Natural killer cell (primary cell): ENCODE results near the gene SP7. TPM values are rescaled to one million over a fixed set of nuclear protein-coding genes. Genes with fewer than 3 reads are reported as not detected.

ENCODE experiments used
- ATAC-seq, 3 donors: fragments of 150-1000 bp in 2 of 3; fragments of 200-7000 bp in 1 of 3; cut with Tn5 transposase; 1 replicate in 1 of 3; 2 replicates in 2 of 3; pipeline ENCODE4 v1.10.0; 2021; ENCODE audit warnings: mild to moderate bottlenecking in 2 of 3, moderate library complexity in 2 of 3
- DNase-seq, 2 donors: peaks; one replicate each; pipeline versions ENCODE4 v3.0.0 to v3.0.0-alpha.2; 2013 to 2021; ENCODE audit warnings: mixed read lengths in 1 of 2
- H3K27ac ChIP-seq: one replicate; pipeline ENCODE4 v1.5.1; 2013; ENCODE audit warnings: mild to moderate bottlenecking, low read length
- H3K27me3 ChIP-seq: one replicate; pipeline ENCODE4 v1.6.1; 2013; ENCODE audit warnings: low read length; ENCODE audit not compliant: control insufficient read depth, insufficient read depth
- H3K36me3 ChIP-seq: one replicate; pipeline ENCODE4 v1.6.1; 2013; ENCODE audit warnings: low read length; ENCODE audit not compliant: control insufficient read depth, insufficient read depth
- H3K4me1 ChIP-seq: one replicate; pipeline ENCODE4 v1.6.1; 2013; ENCODE audit warnings: low read length; ENCODE audit not compliant: control insufficient read depth, insufficient read depth
- H3K4me3 ChIP-seq: one replicate; pipeline ENCODE4 v1.5.1; 2013; ENCODE audit warnings: low read length
- H3K9me3 ChIP-seq: one replicate; pipeline ENCODE4 v1.6.1; 2013; ENCODE audit warnings: low read length; ENCODE audit not compliant: control insufficient read depth, insufficient read depth
- H3K27ac Mint-ChIP-seq, 2 donors: one replicate each; pipeline ENCODE4 v1.8.0; 2022; ENCODE audit warnings: mild to moderate bottlenecking in 2 of 2, mixed read lengths in 2 of 2, moderate library complexity in 1 of 2
- H3K27me3 Mint-ChIP-seq, 2 donors: one replicate each; pipeline ENCODE4 v1.8.0; 2022; ENCODE audit warnings: low read depth in 2 of 2, mixed read lengths in 2 of 2
- H3K36me3 Mint-ChIP-seq: one replicate; pipeline ENCODE4 v1.8.0; 2022; ENCODE audit warnings: mixed read lengths
- H3K4me1 Mint-ChIP-seq, 2 donors: one replicate each; pipeline ENCODE4 v1.8.0; 2022; ENCODE audit warnings: mixed read lengths in 2 of 2
- H3K4me3 Mint-ChIP-seq: one replicate; pipeline ENCODE4 v1.8.0; 2022; ENCODE audit warnings: mild to moderate bottlenecking, moderate library complexity, mixed read lengths
- H3K9me3 Mint-ChIP-seq, 2 donors: one replicate each; pipeline ENCODE4 v1.8.0; 2022; ENCODE audit warnings: mixed read lengths in 2 of 2
- WGBS: methylation state at CpG from one replicate; pipeline ENCODE4 v1.1.7; 2013; ENCODE audit warnings: missing lambda C conversion rate; ENCODE audit not compliant: insufficient coverage; 5-methylcytosine and 5-hydroxymethylcytosine counted together
- intact Hi-C: fragments of 100-400 bp; cut with micrococcal nuclease; formaldehyde crosslinking; loops from one replicate; pipeline ENCODE4 v1.14.2; 2022
- total RNA-seq, 4 donors: library from RNA; stranded (reverse); fragments of 120-200 nt in 1 of 4; gene quantifications; one replicate each; pipeline versions ENCODE4 v1.2.3 to v1.2.4, GENCODE V29; 2013 to 2022
- TF ChIP-seq, protein P1 (sequence below): fragments of 200-600 bp; IDR thresholded peaks from one replicate; pipeline ENCODE4 v1.8.0; 2022; ENCODE audit warnings: antibody characterized with exemption

Gene SP7
- total RNA-seq, 3 donors from 2014 or later (not counting 1 experiment from before 2014, with no cell fraction given), result 0.07 TPM; not detected in 2

DNA sequence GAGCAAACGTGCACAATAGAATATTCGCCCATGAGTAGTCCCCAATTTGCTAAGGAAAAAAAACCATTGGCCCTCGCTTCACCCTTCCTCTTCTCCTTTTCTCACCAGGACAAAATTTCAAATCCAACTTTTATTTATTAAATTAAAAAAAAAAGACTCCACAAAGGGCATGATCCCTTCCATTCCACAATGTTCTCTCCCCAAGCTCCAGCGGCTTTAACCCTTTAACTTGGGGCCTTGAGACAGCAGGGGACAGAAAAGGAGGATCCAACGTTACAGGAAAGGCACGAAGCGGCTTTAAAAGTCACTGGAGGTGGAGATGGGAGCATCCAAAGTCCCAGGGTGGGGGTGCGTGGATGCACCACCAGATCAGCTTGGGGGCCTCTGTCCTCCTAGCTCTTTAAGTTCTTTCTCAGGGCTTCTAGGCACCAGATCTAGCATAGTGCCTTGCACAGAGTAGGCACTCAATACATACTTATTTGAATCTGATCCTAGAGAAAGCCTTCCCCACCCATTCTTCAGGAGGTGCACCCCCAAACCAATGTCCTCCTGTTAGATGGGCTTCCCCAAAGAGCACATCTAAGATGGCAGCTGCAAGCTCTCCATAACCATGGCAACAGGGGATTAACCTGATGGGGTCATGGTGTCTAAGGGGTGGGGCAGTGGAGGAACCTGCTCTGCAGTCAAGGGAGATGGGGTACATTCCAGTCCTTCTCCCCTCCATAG, 9.5 kb downstream of the SP7 start:
- Histone ChIP-seq H3K36me3 (no peaks in the 10 kb centered on the region), H3K4me1 (peaks cover 28% of the 10 kb centered on the region), H3K27me3 (no peaks in the 10 kb centered on the region), H3K27ac (no peak overlapping the region), H3K4me3 (no peak overlapping the region), H3K9me3 (no peaks in the 10 kb centered on the region)
- TF ChIP-seq, protein P1, sequence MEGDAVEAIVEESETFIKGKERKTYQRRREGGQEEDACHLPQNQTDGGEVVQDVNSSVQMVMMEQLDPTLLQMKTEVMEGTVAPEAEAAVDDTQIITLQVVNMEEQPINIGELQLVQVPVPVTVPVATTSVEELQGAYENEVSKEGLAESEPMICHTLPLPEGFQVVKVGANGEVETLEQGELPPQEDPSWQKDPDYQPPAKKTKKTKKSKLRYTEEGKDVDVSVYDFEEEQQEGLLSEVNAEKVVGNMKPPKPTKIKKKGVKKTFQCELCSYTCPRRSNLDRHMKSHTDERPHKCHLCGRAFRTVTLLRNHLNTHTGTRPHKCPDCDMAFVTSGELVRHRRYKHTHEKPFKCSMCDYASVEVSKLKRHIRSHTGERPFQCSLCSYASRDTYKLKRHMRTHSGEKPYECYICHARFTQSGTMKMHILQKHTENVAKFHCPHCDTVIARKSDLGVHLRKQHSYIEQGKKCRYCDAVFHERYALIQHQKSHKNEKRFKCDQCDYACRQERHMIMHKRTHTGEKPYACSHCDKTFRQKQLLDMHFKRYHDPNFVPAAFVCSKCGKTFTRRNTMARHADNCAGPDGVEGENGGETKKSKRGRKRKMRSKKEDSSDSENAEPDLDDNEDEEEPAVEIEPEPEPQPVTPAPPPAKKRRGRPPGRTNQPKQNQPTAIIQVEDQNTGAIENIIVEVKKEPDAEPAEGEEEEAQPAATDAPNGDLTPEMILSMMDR, result no peak
- Mint-ChIP-seq H3K36me3 (no peaks in the 10 kb centered on the region), H3K4me3 (peak overlapping the region; percentile 77), H3K27ac (peak overlapping the region in 1 of 2 donors; percentile 26), H3K27me3 (peaks cover 0 to 12% of the 10 kb centered on the region in 2 donors), H3K9me3 (no peaks in the 10 kb centered on the region), H3K4me1 (peaks cover 20 to 25% of the 10 kb centered on the region in 2 donors)
- intact Hi-C loops, result loop anchor here (10.0 kb wide), 1 partner anchor 178 kb away; the partner anchor contains the start of genes NPFF and TARBP2
- 82% methylated on average over 8 of the region's 8 CpGs for WGBS
- DNase-seq, result peak in 1 of 2 donors; percentile 29
- ATAC-seq, result no peak

GRCh38 chr12:53325511-53326061, 10.6 kb downstream of the SP7 start:
- H3K27ac Mint-ChIP-seq, result peak overlapping the region in 1 of 2 donors; percentile 93
- Histone ChIP-seq H3K27me3 (no peaks in the 10 kb centered on the region), H3K36me3 (no peaks in the 10 kb centered on the region), H3K9me3 (no peaks in the 10 kb centered on the region), H3K4me3 (peak overlapping the region; percentile 57), H3K27ac (peak overlapping the region; percentile 89), H3K4me1 (peaks cover 35% of the 10 kb centered on the region)
- DNase-seq, result peak; percentile 30 to 46
- no peaks in the 10 kb centered on the region for H3K9me3 Mint-ChIP-seq
- intact Hi-C loops, result loop anchor here (2.0 to 10.0 kb wide), 2 partner anchors 53 to 179 kb away; partner anchors contain the start of genes NPFF and TARBP2
- under 1% methylated on average over 50 of the region's 50 CpGs for WGBS
- peak overlapping the region; percentile 77 for H3K4me3 Mint-ChIP-seq
- no peaks in the 10 kb centered on the region for H3K36me3 Mint-ChIP-seq
- H3K27me3 Mint-ChIP-seq, result peaks cover 0 to 12% of the 10 kb centered on the region in 2 donors
- no peak for ATAC-seq
- TF ChIP-seq, protein P1, result no peak
- H3K4me1 Mint-ChIP-seq, result peaks cover 31 to 35% of the 10 kb centered on the region in 2 donors

DNA sequence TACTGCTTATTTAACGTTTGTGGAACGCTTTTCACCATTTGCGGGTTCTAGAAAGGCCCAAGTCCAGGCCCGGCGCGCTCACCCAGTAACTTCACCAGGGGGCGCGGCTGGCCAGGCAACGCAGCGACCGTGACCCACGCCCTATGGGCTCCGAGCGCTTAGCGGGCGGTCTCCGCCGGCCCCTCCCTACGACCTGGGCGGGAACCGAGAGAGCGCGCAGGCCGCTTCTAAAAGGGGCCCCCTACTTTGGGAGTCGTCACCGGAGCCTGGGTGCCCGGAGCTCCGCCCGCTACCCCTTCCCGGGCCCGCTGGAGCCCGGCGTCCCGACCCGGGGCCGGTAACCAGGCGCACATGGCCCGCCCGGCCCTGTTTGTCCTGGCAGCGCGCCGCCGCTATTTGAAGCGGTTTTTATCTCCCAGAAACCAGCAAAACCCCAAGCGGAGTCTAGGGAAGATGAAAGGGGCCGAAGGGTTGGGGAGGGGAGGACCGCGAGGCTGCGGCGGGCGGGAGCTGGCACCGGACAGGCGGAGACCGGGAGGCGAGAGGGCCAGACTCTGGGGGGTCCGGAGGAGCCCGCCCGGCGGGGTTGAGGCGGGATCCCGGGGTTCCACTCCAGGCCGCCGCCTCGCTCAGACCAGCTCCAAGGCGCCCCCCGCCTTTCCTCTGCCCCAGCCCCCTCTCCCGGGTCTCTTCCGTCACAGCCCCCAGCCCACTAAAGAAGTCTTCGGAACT, 11.2 kb downstream of the SP7 start:
- H3K9me3 Mint-ChIP-seq, result no peaks in the 10 kb centered on the region
- WGBS, result under 1% methylated on average over 69 of the region's 69 CpGs
- H3K36me3 Mint-ChIP-seq, result no peaks in the 10 kb centered on the region
- ATAC-seq (peak; percentile 64 to 79 (median 66)), DNase-seq (peak; percentile 82 to 89)
- H3K27ac Mint-ChIP-seq, result peak overlapping the region; percentile 93 to 97
- no peaks in the 10 kb centered on the region for H3K27me3 ChIP-seq
- H3K36me3 ChIP-seq, result no peaks in the 10 kb centered on the region
- H3K4me3 ChIP-seq, result peak overlapping the region; percentile 57
- H3K9me3 ChIP-seq, result no peaks in the 10 kb centered on the region
- H3K4me3 Mint-ChIP-seq, result peak overlapping the region; percentile 96
- H3K4me1 ChIP-seq, result peaks cover 38% of the 10 kb centered on the region
- H3K27me3 Mint-ChIP-seq, result peaks cover 0 to 12% of the 10 kb centered on the region in 2 donors
- H3K4me1 Mint-ChIP-seq, result peaks cover 34 to 42% of the 10 kb centered on the region in 2 donors
- intact Hi-C loops, result loop anchor here (1.0 to 10.0 kb wide), 4 partner anchors 20 to 180 kb away; partner anchors contain the start of genes NPFF and TARBP2
- TF ChIP-seq, protein P1, result peak; percentile 69
- H3K27ac ChIP-seq, result peak overlapping the region; percentile 89
